GM21423 (cell line): Measurements from ENCODE around the gene TMED6.

Experiments used
- ATAC-seq: cut with Tn5 transposase; IDR thresholded peaks from one replicate; pipeline ENCODE4 v1.9.1; 2021; ENCODE audit warnings: mild to moderate bottlenecking, moderate library complexity; ENCODE audit not compliant: unreplicated experiment

Gene TMED6

DNA sequence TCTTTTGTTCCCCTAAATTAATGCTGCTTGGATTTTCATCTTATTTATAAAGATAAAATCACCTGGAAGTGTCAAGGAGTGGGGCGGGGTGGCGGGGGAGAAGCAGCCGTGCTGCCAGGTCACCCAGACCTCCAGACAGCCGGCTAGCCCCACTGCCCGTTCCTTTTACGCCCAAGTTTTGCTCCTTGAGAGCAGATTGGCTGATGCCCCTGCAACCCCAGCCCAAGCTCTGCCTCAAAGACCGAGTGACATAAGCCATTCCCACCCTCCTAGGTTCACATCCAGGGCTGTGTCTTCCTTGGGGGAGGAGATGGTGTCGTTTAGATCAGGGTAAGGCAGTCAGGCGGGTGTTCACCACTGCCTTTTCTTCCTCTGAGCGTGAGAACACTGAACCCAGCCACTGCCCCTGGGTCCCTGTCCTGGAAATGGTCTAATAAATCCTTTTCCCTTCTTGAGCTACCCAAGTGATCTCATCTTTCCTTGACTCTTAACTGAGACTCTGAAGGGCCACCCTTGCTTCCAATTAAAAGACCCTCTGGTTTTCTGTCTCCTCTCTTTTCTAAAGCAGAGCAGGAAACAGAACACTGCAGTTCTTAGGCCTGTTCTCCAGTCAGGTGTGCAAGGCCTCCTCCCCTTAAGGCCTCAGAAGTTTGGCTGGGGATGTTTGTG lies 26.9 kb downstream of the TMED6 start:
- ATAC-seq, result no peak

DNA sequence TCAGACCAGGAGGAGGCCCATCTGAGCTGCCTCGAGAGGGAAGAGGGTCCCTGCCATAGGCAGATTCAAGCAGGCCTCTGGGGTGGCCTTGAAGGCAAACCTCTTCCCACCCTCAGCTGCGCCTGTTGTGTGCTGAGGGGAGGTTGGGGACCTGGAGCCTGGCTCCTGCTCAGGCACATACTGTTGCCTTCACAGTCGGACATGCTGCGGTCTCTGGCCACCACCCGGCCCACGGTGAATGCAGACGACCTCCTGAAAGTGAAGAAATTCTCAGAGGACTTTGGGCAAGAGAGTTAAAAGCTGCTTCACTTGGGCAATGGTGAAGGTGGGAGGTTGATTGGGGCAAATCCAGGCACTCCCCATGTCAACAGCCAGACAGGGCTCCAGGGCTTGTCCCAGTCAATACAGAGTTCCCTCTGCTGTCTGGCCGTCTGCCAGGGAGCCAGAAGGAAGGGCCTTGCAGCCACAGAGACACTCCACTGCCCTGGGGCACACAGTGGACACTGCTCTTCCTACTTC lies 27.5 kb downstream of the TMED6 start:
- no peak for ATAC-seq

DNA sequence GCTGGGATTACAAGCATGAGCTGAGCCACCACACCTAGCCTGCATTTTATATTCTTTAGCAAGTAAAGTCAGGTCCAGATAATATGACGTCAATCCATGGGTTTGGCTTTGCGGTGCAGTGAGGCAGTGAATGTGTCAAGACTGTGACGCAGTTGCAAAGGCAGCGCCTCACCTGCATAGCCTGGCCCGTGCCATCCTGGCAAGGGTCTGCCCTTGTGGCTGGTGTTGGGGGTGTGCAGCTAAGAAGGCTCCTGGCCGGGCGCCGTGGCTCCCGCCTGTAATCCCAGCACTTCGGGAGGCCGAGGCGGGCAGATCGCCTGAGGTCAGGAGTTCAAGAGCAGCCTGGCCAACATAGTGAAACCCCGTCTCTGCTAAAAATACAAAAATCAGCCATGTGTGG lies 28.2 kb downstream of the TMED6 start:
- ATAC-seq, result no peak

DNA sequence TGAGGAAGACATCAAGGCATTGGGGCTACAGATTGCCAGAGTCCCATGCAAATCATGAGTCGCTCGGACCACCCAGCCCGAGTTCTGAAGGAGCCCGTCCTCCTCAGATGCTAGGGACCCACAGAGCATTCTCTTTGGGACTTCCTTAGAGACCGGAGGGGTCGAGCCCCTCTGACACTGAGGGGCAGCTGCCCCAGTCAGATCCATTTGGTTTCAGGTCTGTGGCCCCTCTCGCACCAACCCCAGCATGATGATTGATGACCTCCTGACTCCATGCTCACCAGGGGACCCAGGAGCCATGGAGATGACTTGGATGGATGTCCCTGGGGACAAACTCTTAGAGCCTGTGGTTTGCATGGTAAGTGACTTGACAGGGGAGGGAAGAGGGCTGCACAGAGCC lies 29.2 kb downstream of the TMED6 start:
- ATAC-seq, result no peak

DNA sequence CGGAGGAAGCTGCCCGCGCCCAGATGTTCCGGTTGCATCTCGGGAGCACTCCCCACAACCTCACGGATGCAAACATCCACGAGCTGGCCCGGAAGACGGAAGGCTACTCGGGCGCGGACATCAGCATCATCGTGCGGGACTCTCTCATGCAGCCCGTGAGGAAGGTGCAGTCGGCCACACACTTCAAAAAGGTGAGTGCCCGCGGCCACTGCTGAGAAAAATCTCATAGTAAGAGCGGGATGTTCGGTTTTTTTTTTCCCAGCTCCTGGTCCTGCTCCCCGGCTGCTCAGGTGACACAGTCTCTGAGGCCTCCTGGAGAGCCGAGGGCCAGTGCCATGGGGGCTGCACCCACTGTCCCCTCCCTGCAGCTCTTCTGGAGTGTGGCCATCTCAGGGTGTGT lies 30.5 kb downstream of the TMED6 start:
- no peak for ATAC-seq

DNA sequence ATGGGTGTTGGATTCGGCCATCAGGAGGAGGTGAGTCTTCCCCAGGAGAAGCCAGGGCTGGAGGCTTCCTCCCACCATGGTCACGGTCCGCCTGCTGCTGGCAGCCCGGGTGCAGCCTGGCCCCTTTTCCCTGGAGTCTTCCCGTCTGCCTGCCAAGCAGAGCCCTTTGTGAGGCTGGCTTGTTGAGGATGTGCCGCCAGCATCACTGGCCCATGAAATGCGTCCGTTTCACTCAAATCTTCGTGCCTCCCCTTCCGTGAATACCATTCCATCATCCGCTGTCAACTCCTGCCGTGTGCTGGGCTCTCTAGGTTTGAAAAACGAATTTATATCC lies 30.9 kb downstream of the TMED6 start:
- no peak for ATAC-seq

DNA sequence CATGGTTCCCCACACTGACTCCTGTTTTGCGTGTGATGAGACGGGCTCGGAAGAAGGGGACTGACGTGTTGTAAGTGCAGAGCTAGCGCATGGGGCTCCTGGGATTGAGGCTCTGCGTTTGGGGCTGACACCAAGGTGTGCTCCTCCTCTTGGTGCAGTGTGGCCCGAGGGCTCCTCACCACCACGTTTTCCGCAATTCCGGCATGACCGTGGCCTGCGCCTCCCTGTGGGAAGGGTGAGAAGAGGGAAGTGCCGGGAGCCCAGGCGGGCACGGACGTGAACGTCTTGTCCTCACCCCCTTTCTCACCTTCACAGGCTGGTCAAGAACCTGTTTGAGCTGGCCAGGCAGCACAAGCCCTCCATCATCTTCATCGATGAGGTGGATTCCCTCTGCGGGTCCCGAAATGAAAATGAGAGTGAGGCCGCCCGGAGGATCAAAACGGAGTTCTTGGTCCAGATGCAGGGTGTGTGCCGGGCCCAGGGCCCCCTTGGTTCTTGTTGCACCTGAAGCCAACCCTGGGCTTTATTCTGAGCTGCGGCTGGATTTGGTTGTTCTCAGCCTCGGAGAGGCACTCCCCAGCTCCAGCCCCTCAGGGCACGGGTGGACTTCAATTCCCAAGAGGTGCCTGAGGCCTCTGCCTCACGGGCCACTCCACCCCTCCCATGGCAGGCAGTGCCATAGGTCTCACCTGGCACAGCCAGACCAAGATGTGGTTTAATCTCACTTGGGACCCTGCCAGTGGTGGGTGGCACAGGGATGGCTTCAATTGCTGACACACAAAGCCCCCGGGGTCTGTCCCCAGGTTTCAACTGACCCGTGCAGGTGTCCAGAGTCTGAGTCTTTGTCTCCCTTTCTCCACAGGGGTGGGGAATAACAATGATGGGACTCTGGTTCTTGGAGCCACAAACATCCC lies 31.5 kb downstream of the TMED6 start:
- no peak for ATAC-seq

DNA sequence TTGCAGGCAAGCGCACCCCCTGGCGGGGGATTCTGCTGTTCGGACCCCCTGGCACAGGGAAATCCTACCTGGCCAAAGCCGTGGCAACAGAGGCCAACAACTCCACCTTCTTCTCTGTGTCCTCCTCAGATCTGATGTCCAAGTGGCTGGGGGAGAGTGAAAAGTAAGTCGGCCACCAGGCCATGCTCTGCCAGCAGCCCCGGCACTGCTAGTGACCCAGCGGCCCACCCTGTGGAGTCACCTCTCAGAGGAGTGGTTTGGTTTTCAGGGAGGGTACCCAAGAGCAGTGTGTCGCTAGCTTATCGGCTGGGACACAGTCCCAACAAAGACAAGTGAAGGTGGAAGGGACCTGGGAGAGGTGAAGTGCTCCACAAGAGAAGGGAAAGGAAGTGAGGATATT lies 32.2 kb downstream of the TMED6 start:
- ATAC-seq, result no peak

DNA sequence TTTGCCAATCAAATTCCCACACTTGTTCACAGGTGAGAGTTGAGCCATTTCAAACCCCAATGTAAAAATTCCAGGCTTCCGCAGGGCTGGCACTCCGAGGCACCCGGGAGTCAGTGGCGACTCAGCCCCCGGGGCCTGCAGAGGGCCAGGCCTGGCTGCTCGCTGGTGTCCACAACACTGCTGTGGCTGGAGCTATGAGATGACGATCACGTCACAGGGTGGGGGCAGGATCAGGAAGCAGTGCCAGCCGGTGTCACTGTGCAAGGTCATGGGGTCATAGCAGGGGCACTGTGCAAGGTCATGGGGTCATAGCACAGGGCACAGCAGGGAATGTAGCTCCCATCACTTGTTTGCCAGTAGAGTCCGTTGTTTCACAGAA lies 32.7 kb downstream of the TMED6 start:
- no peak for ATAC-seq

DNA sequence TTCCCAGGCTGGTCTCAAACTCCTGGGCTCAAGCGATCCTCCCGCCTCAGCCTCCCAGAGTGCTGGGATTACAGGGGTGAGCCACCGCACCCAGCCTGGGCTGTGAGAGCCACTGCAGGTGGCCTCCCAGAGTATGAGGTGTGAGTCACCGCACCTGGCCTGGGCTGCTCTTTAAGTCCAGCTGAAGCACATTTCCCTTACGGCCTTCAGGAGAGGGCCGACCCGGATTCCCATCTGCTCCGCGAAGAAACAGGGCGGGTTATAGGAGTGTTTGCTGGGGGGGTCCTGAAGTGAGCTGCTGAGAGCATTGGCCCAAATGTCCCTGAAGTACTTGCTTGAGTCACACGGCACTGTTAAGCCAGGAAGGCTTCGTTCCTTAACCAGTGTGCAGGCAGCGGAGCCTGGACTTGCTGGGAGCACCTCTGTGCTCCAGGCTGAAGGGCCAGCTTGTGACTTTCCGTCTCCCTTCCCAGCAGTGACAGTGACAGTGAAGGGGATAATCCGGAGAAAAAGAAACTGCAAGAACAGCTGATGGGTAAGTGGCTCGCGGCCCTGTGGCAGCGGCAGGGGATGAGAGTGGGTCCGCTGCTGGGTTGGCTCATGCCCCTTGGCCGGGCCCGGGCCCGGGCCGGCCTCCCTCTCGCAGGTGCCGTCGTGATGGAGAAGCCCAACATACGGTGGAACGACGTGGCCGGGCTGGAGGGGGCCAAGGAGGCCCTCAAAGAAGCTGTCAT lies 33.2 kb downstream of the TMED6 start:
- no peak for ATAC-seq

DNA sequence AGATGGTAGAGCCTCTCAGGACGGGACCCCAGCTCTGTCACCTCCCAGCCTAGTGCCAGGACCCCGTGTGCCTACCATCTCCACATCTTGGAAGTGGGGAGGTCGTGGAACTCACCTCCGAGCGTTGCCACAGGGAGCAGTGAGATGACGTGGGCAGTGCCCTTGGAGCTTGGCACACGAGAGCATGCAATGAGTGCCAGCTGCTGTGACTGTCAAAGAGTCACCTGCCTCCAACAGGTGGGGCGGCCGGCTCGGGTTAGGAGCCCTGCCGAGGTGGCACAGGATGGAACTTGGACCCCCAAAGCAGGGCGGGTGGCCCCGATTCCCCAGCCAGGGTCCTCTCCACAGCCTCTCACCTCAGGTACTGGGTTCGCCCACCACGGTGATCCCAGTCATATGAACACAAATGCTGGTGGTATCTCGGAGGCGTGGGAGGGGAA lies 35.0 kb downstream of the TMED6 start:
- ATAC-seq, result no peak

DNA sequence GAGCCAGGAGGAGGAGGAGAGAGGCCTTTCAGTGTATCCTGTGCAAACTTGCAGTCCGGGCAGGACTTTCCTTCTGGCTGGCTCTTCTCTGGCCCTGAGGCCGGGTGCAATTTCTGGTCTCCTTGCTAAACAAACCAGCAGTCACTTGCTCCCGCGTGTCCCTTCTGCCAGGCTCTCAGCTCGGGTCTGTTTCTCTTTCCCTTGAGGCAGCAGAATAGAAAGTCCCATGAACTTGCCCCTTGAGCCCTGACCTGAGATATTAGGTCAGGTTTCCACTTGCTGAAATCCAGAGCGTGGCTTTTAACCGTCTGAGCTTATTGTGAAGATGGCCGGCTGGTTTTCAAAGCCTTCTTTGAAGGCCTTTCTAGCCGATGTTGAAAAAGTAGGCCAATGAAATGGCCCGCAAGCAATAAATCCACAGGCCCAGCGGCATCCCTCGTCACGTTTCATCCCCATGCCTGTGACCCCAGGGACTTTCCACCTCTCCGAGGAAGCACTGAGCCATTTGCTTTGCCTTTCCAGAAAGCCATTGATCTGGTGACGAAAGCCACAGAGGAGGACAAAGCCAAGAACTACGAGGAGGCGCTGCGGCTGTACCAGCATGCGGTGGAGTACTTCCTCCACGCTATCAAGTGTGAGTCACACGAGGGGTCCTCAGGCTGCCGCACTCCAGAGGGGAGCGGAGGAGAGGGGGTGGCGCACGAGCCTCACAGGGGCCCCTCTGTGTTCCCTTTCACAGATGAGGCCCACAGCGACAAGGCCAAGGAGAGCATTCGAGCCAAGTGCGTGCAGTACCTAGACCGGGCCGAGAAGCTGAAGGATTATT lies 35.9 kb downstream of the TMED6 start:
- no peak for ATAC-seq

DNA sequence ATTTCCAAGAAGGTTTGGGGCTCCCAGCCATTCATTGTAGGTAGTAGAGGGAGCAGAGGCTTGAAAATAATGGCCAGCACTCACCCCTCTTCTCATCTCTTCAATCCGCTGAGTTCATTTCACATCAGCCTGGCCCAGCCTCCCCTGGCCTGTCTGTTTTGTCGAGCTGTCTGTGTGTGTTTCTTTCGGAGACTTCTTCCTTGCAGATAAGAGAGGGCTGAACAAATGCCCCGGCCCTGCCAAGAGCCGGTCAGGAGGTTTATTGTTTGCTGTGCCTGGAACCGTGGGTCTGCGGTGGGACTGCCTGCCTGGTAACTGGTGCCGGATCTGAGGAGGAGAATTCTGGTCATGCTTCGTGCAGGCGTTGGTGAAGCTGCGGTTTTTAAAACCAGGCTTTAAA lies 37.1 kb downstream of the TMED6 start:
- ATAC-seq, result no peak

DNA sequence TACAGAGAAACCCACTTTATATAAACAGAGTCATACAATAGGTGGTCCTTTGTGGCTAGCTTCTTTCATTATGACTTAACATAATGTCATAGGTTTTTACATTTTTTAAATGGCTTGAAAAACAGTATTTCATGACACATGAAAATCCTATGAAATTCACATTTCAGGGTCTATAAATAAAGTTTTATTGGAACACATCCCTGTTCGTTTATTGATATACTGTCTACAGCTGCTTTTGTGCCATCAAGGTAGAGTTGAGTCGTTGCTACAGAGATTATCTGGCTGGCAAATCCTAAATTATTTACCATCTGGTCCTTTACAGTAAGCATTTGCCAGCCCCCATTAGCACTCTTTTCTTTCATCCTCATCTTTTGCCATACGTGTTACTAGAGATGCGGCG lies 38.1 kb downstream of the TMED6 start:
- ATAC-seq, result no peak

DNA sequence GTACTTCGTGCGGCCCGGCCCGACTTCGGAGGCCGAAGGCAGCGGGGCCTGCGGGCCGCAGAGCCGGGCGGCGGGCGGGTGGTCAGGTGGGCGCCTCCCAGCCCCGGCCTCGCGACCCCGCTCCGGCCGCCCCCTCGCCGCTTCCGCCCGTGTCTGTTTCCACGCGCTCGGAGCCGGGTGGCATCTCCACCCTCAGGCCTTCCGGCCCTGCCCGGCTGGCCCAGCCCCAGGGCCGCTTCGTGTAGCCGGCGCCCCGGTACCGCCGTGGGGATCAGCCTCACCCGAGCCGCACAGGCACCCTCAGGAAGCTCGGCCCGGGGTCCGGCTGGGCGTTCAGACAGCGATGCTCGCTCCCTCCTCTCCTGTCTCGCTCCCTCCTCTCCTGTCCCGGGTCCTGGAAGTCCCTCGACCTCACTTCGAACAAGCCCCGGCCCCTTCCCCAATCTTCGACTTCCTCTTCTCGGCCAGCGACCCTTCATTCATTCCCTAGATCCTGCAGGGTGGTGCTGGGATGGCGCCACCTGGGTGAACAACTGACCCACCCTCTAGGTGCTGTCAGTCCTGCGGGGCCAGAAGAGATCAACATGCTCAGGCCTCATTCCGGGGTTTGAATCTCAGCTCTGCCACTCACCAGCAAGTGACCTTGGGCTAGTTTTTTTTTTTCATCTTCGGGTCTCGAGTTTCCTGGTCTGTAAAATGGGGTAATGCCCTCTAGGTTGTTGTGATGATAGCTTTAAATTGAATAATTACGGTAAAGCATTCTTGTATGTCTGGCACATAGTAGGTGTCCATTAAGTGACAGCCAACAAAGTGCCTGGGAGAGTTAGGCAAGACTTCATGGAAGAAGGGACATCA lies 39.8 kb downstream of the TMED6 start:
- ATAC-seq, result peak; percentile 33

DNA sequence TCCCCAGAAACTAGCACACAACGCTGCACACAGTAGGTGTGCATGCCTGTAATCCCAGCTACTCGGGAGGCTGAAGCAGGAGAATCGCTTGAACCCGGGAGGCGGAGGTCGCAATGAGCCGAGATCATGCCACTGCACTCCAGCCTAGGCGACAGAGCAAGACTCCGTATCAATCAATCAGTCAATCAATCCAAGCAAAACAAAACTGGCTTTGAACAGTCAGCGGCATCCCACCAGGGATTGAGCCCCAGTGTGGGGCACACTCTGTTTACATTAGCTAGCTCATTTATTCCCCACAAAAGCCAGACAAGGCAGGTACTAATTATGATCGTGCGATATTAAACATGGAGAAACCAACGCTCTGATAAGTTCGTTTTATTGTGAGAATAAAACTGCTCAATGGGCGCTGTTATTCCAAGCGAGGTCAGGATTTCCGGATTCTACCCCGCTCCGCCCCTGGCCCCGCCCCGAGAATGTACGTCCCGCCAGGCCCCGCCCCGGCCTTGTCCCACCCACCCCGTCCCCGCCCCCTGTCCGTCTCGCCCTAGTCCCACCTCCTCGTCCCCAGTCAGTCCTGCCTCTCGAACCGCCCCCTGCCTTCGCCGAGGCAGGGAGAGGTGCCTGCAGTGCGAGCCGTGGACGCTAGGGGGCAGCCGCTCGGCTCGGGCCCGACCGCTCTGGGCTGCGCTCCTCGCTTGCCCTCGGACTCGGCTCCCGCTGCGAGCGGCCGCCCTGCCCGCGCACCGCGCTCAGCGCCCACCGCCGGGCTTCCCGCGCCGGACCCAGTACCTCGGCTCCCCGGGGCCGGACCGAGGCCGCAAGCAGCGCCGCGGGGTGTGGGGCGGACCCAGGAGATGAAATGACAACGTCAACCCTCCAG lies 40.7 kb downstream of the TMED6 start, which contains the start of gene VPS4A:
TSS of gene VPS4A (plus strand) at position 698 of the 880 bp plus-strand sequence. CDS start at position 860, 162 bp downstream.
- ATAC-seq, result peak; percentile 94

DNA sequence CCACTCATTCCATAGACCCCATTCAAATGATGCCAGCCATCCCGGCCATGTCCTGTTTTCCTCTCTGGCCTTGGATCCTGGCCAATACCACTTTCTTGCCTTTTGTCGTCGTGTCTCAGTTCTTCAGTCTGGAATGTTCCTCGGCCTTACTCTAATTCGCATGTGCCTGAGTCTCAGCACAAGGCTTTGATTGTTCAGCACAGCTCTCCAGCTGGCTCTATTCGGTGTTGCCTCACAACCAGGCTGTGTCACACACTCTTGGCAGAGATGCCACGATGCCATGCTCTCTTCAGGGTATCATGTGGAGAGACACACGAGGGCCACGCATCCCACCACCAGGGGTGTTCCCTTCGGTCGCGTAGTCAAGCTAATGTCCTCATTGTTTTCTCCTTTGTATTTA lies 42.3 kb downstream of the TMED6 start:
- ATAC-seq, result no peak

DNA sequence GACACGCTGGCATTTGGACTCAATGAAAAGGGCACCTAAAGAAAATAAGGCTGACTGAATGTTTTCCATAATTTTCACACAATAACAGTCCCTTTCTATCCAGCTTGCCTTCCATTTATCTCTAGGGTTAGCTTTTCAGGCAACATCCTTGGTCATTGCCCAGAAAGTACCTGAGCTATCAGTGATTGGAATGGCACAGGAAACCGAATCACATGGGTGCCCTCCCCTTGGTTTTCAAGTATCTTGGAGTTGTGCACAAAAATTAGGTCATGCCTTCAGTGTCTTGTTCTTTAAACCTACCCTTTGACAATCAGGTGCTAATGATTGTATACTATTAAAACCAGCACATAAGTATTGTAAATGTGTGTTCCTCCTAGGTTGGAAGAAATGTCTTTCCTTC lies 43.7 kb downstream of the TMED6 start:
- no peak for ATAC-seq

DNA sequence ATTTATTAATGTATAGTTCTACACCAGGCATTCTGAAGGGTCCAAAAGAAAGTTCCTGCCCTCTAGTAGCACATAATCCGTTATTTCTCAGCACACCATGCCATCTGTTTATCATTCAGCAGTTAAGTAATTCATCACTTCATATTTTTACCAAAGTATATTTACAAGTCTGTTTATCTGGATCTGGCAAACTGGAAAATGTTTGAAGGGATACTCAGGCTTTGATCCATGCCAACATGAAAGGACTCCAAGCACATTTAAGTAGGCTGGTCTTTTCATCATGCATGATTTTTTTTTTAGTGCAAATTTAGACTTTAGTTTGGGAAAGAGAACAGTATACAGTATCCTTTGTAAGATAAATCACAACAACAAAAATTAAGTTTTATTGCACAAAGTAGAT lies 44.5 kb downstream of the TMED6 start:
- ATAC-seq, result no peak
